ENCODE measurements around the gene MYH9. TPM values are rescaled to one million over a fixed set of nuclear protein-coding genes. Genes with fewer than 3 reads are reported as not detected.

MYH9 gene
- total and polyA plus RNA-seq, 2 experiments from 2014 or later = 58.4 to 233 TPM

DNA sequence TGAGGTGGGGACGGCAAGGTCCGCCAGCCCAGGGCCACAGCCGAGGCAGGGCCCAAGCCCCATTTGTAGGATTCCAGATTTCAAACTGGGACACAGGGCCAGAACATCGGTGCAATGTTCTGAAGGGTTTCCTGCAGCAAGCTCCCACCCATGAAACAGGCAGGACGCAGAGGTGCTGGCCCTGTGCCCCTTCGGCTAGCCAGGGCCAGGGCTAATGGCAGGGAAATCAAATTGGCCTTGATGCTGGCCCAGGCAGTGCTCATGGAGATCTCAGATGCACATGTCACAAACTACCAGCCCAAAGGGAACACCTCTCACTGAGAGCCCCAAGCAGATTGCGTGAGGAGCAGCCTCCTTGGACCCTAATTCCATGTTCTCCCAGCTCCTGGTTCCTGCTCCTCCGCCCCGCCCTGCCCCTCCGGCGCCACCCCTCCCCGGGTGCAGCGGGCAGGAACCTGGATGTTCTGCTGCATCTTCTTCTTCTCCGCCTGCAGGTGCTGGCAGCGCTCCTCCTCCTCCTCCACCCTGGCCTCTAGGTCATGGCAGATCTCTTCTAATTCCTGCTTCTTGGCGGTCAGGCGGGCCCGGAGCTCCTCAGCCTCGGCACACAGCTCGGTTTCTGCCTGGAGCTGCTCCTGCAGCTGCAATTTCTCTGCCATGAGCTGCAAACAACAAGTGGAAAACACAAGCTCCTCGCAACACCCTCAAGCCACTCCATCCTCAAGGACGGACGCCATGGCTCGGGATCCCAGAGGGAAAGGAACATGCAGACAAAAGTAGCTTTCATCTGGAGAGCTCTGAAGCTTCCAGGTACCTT, 87.2 kb downstream of the MYH9 start:
- no peak for DNase-seq (ENCODE audit: low spot score)
- H3K27me3 Mint-ChIP-seq (ENCODE audit: insufficient read depth, low read depth, poor library complexity) = peaks cover 9% of the 10 kb centered on the region
- H3K36me3 ChIP-seq (ENCODE audit: insufficient read depth) = peaks cover 64% of the 10 kb centered on the region
- peak overlapping the region; percentile 45; the same call in 1 of the 2 replicates for H3K27ac ChIP-seq (ENCODE audit: low read depth)
- peaks cover 95% of the 10 kb centered on the region for H3K36me3 Mint-ChIP-seq (ENCODE audit: low read depth)
- peaks cover 13% of the 10 kb centered on the region; the same call in 1 of the 2 replicates for H3F3A ChIP-seq (replicated peaks; ENCODE audit: low read depth)
- no peak overlapping the region for H3K4me3 ChIP-seq
- H2AFZ ChIP-seq = no peak overlapping the region
- no peak overlapping the region for H3K4me2 ChIP-seq
- no peak overlapping the region for H3K4me3 Mint-ChIP-seq
- TF ChIP-seq JUNB (IDR thresholded peaks at IDR 0.05; ENCODE audit: unreplicated experiment) (no peak), EZH2phosphoT487 (IDR thresholded peaks at IDR 0.05; ENCODE audit: unreplicated experiment) (no peak), CREB1 (CRISPR knock-in tag; IDR thresholded peaks at IDR 0.05; ENCODE audit: low read depth) (no peak), ZNF114 (CRISPR knock-in tag; IDR thresholded peaks at IDR 0.05) (no peak), EZH2 (IDR thresholded peaks at IDR 0.05; ENCODE audit: low read depth, unreplicated experiment) (no peak), STAT1 (IDR thresholded peaks at IDR 0.05; ENCODE audit: unreplicated experiment) (no peak), POLR2AphosphoS5 (IDR thresholded peaks at IDR 0.05; ENCODE audit: low read depth) (no peak), ZNF331 (CRISPR knock-in tag; IDR thresholded peaks at IDR 0.05; ENCODE audit: low read depth) (no peak), NANOG (IDR thresholded peaks at IDR 0.05; ENCODE audit: borderline replicate concordance) (no peak)
- TF ChIP-seq, protein P1, sequence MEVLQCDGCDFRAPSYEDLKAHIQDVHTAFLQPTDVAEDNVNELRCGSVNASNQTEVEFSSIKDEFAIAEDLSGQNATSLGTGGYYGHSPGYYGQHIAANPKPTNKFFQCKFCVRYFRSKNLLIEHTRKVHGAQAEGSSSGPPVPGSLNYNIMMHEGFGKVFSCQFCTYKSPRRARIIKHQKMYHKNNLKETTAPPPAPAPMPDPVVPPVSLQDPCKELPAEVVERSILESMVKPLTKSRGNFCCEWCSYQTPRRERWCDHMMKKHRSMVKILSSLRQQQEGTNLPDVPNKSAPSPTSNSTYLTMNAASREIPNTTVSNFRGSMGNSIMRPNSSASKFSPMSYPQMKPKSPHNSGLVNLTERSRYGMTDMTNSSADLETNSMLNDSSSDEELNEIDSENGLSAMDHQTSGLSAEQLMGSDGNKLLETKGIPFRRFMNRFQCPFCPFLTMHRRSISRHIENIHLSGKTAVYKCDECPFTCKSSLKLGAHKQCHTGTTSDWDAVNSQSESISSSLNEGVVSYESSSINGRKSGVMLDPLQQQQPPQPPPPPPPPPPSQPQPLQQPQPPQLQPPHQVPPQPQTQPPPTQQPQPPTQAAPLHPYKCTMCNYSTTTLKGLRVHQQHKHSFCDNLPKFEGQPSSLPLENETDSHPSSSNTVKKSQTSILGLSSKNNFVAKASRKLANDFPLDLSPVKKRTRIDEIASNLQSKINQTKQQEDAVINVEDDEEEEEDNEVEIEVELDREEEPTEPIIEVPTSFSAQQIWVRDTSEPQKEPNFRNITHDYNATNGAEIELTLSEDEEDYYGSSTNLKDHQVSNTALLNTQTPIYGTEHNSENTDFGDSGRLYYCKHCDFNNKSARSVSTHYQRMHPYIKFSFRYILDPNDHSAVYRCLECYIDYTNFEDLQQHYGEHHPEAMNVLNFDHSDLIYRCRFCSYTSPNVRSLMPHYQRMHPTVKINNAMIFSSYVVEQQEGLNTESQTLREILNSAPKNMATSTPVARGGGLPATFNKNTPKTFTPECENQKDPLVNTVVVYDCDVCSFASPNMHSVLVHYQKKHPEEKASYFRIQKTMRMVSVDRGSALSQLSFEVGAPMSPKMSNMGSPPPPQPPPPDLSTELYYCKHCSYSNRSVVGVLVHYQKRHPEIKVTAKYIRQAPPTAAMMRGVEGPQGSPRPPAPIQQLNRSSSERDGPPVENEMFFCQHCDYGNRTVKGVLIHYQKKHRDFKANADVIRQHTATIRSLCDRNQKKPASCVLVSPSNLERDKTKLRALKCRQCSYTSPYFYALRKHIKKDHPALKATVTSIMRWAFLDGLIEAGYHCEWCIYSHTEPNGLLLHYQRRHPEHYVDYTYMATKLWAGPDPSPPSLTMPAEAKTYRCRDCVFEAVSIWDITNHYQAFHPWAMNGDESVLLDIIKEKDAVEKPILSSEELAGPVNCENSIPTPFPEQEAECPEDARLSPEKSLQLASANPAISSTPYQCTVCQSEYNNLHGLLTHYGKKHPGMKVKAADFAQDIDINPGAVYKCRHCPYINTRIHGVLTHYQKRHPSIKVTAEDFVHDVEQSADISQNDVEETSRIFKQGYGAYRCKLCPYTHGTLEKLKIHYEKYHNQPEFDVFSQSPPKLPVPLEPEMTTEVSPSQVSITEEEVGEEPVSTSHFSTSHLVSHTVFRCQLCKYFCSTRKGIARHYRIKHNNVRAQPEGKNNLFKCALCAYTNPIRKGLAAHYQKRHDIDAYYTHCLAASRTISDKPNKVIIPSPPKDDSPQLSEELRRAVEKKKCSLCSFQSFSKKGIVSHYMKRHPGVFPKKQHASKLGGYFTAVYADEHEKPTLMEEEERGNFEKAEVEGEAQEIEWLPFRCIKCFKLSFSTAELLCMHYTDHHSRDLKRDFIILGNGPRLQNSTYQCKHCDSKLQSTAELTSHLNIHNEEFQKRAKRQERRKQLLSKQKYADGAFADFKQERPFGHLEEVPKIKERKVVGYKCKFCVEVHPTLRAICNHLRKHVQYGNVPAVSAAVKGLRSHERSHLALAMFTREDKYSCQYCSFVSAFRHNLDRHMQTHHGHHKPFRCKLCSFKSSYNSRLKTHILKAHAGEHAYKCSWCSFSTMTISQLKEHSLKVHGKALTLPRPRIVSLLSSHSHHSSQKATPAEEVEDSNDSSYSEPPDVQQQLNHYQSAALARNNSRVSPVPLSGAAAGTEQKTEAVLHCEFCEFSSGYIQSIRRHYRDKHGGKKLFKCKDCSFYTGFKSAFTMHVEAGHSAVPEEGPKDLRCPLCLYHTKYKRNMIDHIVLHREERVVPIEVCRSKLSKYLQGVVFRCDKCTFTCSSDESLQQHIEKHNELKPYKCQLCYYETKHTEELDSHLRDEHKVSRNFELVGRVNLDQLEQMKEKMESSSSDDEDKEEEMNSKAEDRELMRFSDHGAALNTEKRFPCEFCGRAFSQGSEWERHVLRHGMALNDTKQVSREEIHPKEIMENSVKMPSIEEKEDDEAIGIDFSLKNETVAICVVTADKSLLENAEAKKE (CRISPR knock-in tag; IDR thresholded peaks at IDR 0.05) = no peak
- TF ChIP-seq, protein P2, sequence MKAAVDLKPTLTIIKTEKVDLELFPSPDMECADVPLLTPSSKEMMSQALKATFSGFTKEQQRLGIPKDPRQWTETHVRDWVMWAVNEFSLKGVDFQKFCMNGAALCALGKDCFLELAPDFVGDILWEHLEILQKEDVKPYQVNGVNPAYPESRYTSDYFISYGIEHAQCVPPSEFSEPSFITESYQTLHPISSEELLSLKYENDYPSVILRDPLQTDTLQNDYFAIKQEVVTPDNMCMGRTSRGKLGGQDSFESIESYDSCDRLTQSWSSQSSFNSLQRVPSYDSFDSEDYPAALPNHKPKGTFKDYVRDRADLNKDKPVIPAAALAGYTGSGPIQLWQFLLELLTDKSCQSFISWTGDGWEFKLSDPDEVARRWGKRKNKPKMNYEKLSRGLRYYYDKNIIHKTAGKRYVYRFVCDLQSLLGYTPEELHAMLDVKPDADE (IDR thresholded peaks at IDR 0.05) = no peak
- TF ChIP-seq, protein P3, sequence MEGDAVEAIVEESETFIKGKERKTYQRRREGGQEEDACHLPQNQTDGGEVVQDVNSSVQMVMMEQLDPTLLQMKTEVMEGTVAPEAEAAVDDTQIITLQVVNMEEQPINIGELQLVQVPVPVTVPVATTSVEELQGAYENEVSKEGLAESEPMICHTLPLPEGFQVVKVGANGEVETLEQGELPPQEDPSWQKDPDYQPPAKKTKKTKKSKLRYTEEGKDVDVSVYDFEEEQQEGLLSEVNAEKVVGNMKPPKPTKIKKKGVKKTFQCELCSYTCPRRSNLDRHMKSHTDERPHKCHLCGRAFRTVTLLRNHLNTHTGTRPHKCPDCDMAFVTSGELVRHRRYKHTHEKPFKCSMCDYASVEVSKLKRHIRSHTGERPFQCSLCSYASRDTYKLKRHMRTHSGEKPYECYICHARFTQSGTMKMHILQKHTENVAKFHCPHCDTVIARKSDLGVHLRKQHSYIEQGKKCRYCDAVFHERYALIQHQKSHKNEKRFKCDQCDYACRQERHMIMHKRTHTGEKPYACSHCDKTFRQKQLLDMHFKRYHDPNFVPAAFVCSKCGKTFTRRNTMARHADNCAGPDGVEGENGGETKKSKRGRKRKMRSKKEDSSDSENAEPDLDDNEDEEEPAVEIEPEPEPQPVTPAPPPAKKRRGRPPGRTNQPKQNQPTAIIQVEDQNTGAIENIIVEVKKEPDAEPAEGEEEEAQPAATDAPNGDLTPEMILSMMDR (conservative IDR thresholded peaks at IDR 0.05; ENCODE audit: low read depth in 2 of 2) = no peak
- TF ChIP-seq, protein P4, sequence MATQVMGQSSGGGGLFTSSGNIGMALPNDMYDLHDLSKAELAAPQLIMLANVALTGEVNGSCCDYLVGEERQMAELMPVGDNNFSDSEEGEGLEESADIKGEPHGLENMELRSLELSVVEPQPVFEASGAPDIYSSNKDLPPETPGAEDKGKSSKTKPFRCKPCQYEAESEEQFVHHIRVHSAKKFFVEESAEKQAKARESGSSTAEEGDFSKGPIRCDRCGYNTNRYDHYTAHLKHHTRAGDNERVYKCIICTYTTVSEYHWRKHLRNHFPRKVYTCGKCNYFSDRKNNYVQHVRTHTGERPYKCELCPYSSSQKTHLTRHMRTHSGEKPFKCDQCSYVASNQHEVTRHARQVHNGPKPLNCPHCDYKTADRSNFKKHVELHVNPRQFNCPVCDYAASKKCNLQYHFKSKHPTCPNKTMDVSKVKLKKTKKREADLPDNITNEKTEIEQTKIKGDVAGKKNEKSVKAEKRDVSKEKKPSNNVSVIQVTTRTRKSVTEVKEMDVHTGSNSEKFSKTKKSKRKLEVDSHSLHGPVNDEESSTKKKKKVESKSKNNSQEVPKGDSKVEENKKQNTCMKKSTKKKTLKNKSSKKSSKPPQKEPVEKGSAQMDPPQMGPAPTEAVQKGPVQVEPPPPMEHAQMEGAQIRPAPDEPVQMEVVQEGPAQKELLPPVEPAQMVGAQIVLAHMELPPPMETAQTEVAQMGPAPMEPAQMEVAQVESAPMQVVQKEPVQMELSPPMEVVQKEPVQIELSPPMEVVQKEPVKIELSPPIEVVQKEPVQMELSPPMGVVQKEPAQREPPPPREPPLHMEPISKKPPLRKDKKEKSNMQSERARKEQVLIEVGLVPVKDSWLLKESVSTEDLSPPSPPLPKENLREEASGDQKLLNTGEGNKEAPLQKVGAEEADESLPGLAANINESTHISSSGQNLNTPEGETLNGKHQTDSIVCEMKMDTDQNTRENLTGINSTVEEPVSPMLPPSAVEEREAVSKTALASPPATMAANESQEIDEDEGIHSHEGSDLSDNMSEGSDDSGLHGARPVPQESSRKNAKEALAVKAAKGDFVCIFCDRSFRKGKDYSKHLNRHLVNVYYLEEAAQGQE (IDR thresholded peaks at IDR 0.05; ENCODE audit: unreplicated experiment) = no peak
- no peaks in the 10 kb centered on the region for H3K27me3 ChIP-seq (ENCODE audit: insufficient read depth)
- no peak for ATAC-seq
- no peaks in the 10 kb centered on the region; the same call in 2 of the 3 replicates for H3K4me1 Mint-ChIP-seq
- peaks cover 11% of the 10 kb centered on the region for H4K20me1 ChIP-seq (replicated peaks; ENCODE audit: insufficient read depth)
- no peaks in the 10 kb centered on the region for H3K9me2 ChIP-seq (ENCODE audit: insufficient read depth)
- H3K9me3 Mint-ChIP-seq = no peaks in the 10 kb centered on the region
- no peak overlapping the region for H3K27ac Mint-ChIP-seq
- no peaks in the 10 kb centered on the region for H3K4me1 ChIP-seq (ENCODE audit: insufficient read depth)
- peaks cover 3% of the 10 kb centered on the region; the same call in 1 of the 2 replicates for H3K79me2 ChIP-seq (replicated peaks; ENCODE audit: insufficient read depth)
